Left colon (tissue), 2 donors: Measurements from ENCODE around the gene CFD. TPM values are rescaled to one million over a fixed set of nuclear protein-coding genes. Genes with fewer than 3 reads are reported as not detected.
A peak's percentile ranks its signal among the peaks of the same experiment; 100 is the strongest.
"Not testable (repeated sequence)": the region's sequence is repeated elsewhere in the genome, so short reads cannot be mapped to it uniquely, and the experiment has no call there.

ENCODE experiments used
- ATAC-seq: fragments of 200-7000 bp; cut with Tn5 transposase; one replicate; pipeline ENCODE4 v1.9.1; 2020; ENCODE audit warnings: mild to moderate bottlenecking, moderate library complexity
- DNase-seq, 2 donors: peaks; one replicate each; pipeline ENCODE4 v3.0.0-alpha.2; 2020
- intact Hi-C, 2 donors: fragments of 100-400 bp; cut with DNase I in 1 of 2; cut with micrococcal nuclease in 1 of 2; formaldehyde crosslinking; loops; one replicate each; pipeline versions ENCODE4 v1.11.2 to v1.14.0; 2022; cut with DNase I, micrococcal nuclease
- total RNA-seq, 2 donors: library from RNA; stranded (reverse); fragmentation: NEBNext Ultra II Directional; extraction: Animal tissue kit (Norgen Biotek cat#: 25700); gene quantifications; one replicate each; pipeline ENCODE4 v1.2.1, GENCODE V29; 2021
- donor health status: DM: no; HTN: no; CAD: no.
- donor health status: DM: yes; HTN: yes; CAD: no.

The CFD gene
- total RNA-seq, 2 donors from 2014 or later, result 57.0 to 136 TPM

- no peak for DNase-seq
- peak; percentile 66 for ATAC-seq
- intact Hi-C loops, result no loop called here
Measured at GRCh38 chr19:823565-824121, 35.8 kb upstream of the CFD start.

GRCh38 chr19:824885-825284 lies 34.6 kb upstream of the CFD start:
- ATAC-seq, result no peak
- intact Hi-C loops, result no loop called here

GRCh38 chr19:825897-826644 lies 33.4 kb upstream of the CFD start:
- no peak for ATAC-seq
- intact Hi-C loops, result no loop called here
- DNase-seq, result no peak

More at GRCh38 chr19:824885-825284, 34.6 kb upstream of the CFD start:
- DNase-seq, result no peak

DNA sequence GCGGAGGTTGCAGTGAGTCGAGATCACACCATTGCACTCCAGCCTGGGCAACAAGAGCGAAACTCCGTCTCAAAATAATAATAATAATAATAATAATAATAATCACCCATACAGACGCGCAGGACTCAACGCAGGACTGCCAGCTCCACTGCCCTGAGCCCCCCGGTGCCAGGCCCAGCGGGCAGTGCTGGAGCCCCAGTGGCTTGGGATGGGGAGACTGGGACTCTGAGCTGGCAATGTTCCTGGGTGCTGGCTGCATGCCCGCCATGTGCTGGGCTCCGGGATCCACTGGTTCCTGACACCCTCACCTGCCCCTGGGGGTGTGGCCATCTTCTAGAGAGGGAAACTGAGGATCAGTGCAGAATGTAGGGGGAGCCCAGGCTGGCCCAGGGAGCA lies 32.2 kb upstream of the CFD start:
- no peak for ATAC-seq
- no peak for DNase-seq
- intact Hi-C loops, result no loop called here

GRCh38 chr19:827710-828321 lies 31.6 kb upstream of the CFD start, which contains the start of gene AZU1:
TSS of gene AZU1 (plus strand) at chr19:827837. CDS start at chr19:827847, 10 bp downstream.
- peak; percentile 85 for ATAC-seq
- intact Hi-C loops, result no loop called here
- peak; percentile 43 to 49 for DNase-seq

- DNase-seq (no peak), ATAC-seq (no peak)
- intact Hi-C loops, result no loop called here
Measured at GRCh38 chr19:829129-829758, 30.2 kb upstream of the CFD start.

DNA sequence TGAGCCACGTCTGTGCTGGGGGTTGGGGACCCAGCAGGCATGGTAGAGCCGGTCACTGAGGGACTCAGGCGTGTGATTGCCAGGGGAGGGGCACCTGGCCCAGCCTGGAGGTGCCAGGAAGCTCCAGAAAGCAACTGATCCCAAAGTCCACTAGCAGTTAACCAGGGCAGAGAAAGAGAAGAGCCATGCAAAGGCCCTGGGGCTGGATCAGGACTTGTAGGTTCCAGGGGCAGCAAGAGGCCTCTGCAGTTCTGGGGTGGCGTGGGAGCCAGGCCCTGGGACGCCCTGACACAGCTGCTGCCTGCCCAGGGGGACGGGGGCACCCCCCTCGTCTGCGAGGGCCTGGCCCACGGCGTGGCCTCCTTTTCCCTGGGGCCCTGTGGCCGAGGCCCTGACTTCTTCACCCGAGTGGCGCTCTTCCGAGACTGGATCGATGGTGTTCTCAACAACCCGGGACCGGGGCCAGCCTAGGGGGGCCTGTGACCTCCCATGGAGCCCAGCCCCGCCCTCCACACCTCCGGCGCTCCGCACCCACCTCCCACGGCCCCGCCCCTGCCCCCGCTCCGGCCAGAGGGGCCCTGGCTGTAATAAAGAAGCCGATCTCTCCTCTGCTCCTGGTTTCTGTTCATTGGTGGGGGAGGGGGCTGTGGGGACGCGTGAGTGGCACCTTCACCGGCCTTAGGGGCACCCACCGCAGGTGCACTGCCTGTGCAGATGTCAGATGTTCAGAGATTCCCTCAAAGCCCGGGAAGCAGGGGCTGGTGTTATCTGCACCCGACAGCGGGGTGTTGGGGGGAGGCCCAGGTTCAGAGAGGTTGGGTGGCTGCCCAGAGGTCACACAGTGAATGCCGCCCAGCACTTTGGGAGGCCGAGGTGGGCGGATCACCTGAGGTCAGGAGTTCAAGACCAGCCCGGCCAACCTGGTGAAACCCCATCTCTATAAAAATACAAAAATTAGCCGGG lies 27.8 kb upstream of the CFD start:
- intact Hi-C loops, result no loop called here
- ATAC-seq (no peak), DNase-seq (no peak)

DNA sequence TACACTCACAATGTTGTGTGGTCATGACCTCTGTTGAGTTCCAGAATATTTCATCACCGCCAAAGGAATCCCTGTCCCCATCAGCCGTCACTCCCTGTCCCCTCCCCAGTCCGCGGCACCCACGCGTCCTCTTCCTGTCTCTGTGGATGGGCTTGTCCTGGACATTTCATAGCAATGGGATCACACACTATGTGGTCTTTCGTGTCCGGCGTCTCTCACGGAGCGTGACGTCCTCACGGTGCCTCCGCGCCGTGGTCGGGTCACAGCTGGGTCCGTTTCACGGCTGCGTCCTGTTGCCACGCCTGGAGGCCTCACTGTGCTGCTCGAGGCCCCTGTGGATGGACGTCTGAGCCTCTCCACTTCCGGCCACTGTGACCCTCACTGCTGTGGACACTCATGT lies 25.2 kb upstream of the CFD start:
- DNase-seq (no peak), ATAC-seq (no peak)
- intact Hi-C loops, result no loop called here

DNA sequence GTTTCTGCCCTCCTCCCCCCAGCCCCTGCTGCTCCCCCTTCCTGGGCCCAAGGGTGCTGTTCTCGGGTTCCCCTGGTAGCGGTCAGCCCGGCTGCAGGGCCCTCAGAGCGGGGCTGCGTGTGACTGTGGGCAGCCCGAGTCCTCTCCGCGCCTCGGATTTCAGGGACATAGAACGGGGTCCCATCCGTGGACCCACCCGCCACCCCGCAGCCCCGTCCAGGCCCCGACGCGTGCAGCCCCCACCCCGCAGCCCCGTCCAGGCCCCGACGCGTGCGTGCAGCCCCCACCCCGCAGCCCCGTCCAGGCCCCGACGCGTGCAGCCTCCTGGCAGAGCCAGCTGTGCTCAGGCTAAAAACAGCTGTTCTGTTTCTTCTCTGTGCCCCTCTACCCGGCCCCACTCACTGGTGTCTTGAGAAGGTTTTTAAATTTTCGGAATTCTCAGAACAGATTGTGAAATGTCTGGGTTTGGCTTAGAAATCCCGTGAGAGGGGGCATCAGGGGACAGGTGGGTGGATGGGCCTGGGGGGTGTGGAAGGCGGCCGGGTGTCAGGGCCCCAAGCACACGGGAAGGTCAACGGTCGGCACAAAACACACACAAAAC lies 24.2 kb upstream of the CFD start:
- no peak for DNase-seq
- no peak for ATAC-seq
- intact Hi-C loops, result no loop called here

DNA sequence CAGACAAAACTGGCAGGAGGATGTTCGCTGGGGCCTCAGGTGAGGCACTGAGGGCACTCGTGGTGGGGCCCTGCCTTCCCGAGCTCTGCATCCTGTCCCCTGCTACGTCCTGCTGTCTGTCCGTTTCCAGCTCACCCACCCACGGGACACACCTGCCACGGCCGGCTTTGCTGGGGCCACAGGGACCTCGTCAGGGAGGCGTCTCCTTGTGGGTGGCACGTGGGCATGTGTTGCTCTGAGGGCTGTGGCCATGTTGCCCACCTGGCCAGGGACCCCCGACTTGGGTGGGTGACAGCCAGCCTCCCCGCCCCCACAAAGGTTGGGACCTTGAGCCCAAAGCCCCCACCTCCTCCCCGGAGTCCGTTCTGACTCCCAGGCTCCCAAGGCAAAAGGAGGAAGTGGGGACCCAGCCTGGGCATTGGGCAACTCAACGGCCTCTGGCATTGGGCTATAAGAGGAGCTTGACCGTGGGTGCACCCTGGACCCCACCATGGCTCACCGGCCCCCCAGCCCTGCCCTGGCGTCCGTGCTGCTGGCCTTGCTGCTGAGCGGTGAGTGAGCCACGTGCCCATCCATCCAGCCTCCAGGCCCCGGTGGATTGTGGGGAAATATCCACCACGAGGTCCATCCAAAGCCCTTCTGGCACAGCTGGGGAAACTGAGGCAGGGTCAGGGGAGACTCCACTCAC lies 18.8 kb upstream of the CFD start, which contains the start of gene PRTN3:
TSS of gene PRTN3 (plus strand) at position 481 of the 688 bp plus-strand sequence. CDS start at position 491, 10 bp downstream.
- DNase-seq (no peak), ATAC-seq (no peak)
- intact Hi-C loops, result no loop called here

GRCh38 chr19:842802-843179 lies 16.7 kb upstream of the CFD start:
- intact Hi-C loops, result not testable (repeated sequence)

DNA sequence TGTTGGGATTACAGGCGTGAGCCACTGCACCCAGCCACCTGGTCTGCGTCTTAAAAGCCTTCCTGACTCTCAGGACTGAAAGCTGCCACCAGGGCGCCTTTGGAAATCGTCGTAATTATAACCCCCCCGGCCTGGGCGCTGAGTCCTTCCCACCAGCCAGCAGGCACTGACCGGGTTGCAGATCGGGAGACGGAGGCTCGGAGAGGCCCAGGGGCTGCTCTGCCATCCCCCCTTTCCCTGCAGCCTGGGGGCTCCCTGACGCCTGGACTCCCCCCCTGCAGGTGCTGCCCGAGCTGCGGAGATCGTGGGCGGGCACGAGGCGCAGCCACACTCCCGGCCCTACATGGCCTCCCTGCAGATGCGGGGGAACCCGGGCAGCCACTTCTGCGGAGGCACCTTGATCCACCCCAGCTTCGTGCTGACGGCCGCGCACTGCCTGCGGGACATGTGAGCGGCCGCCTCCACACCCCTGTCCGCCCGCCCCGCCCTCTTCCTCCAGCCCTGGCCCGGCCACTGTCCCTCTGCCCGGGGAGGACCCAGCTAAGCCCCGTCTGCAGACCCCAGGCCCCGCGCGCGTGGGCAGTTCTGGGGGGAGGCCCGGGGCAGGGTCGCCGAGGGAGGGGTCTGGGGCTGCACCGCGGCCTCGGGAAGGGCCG lies 16.2 kb upstream of the CFD start:
- DNase-seq, result no peak
- intact Hi-C loops, result no loop called here
- ATAC-seq, result peak; percentile 80

More at GRCh38 chr19:842802-843179, 16.7 kb upstream of the CFD start:
- not testable (repeated sequence) for DNase-seq, ATAC-seq

DNA sequence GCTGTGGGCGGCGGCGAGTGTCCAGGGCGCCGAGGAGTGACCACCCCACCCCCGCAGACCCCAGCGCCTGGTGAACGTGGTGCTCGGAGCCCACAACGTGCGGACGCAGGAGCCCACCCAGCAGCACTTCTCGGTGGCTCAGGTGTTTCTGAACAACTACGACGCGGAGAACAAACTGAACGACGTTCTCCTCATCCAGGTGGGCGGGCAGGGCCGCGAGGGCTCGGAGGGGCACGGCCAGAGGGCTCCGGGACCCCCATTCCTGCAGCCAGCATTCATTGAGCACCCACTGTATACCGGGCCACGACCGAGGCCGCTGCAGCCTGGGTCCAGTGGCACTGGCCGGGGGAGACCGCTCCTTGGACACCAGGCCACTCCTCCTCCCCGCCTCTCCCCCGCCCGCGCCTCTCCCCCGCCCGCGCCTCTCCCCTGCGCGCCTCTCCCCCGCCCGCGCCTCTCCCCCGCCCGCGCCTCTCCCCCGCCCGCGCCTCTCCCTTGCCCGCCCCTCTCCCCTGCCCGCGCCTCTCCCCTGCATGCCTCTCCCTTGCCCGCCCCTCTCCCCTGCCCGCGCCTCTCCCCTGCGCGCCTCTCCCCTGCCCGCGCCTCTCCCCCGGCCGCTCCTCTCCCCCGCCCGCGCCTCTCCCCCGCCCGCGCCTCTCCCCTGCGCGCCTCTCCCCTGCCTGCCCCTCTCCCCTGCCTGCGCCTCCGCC lies 15.5 kb upstream of the CFD start:
- intact Hi-C loops, result no loop called here
- DNase-seq (no peak), ATAC-seq (peak; percentile 60)

GRCh38 chr19:844546-844971 lies 14.9 kb upstream of the CFD start:
- peak; percentile 14 for ATAC-seq
- intact Hi-C loops, result no loop called here

GRCh38 chr19:845707-846521 lies 13.6 kb upstream of the CFD start:
- ATAC-seq (no peak), DNase-seq (no peak)
- intact Hi-C loops, result no loop called here

More at GRCh38 chr19:844546-844971, 14.9 kb upstream of the CFD start:
- no peak for DNase-seq
